Pancreas (tissue), 10 donors: ENCODE results near the gene BCAS4. TPM values are rescaled to one million over a fixed set of nuclear protein-coding genes. Genes with fewer than 3 reads are reported as not detected.
A peak's percentile ranks its signal among the peaks of the same experiment; 100 is the strongest.
"Not testable (repeated sequence)": the region's sequence is repeated elsewhere in the genome, so short reads cannot be mapped to it uniquely, and the experiment has no call there.

ENCODE experiments used
- ATAC-seq, 4 donors: fragments of 200-7000 bp; cut with Tn5 transposase; one replicate each; pipeline versions ENCODE4 v1.8.0 to v1.9.1; 2020; ENCODE audit warnings: mild to moderate bottlenecking in 4 of 4, moderate library complexity in 4 of 4
- DNase-seq, 6 donors: peaks; one replicate each; pipeline ENCODE4 v3.0.0-alpha.2; 2020
- FAIRE-seq: peaks from 2 replicates; lab custom pipeline; 2012; peaks lifted over from hg19 to GRCh38; lab: Jason Lieb, UNC
- H3K27ac ChIP-seq, 4 donors: fragments of 200-600 bp; sonication (generic); 1 replicate in 3 of 4; 2 replicates in 1 of 4; pipeline versions ENCODE4 v1.5.0 to v1.8.0; 2020
- H3K27me3 ChIP-seq, 4 donors: fragments of 200-600 bp; one replicate each; pipeline ENCODE4 v1.8.0; 2021
- H3K36me3 ChIP-seq, 3 donors: fragments of 200-600 bp; sonication (generic) in 1 of 3; one replicate each; pipeline versions ENCODE4 v1.5.0 to v1.8.0; 2020 to 2021
- H3K4me1 ChIP-seq, 3 donors: fragments of 200-600 bp; one replicate each; pipeline ENCODE4 v1.8.0; 2021
- H3K4me3 ChIP-seq, 4 donors: fragments of 200-600 bp; sonication (generic) in 2 of 4; one replicate each; pipeline versions ENCODE4 v1.5.0 to v1.8.0; 2020 to 2021
- H3K9me3 ChIP-seq, 4 donors: fragments of 200-600 bp; one replicate each; pipeline ENCODE4 v1.8.0; 2021
- WGBS, 2 donors: extraction: QIAGEN DNeasy Blood & Tissue Kit; methylation state at CpG; one replicate each; pipeline ENCODE4 v1.1.7; 2013; 5-methylcytosine and 5-hydroxymethylcytosine counted together
- intact Hi-C, 3 donors: fragments of 100-400 bp; cut with DNase I; formaldehyde crosslinking; loops; one replicate each; pipeline versions ENCODE4 v1.11.1 to v1.14.2; 2022
- polyA plus RNA-seq, 2 donors: library from polyadenylated mRNA; stranded (reverse); fragments of 200-250 nt; gene quantifications; one replicate each; pipeline ENCODE4 v1.2.3, GENCODE V29; 2013
- total RNA-seq, 6 donors: library from RNA; stranded (reverse); fragmentation: NEBNext Ultra II Directional in 4 of 6; extraction: Animal tissue kit (Norgen Biotek cat#: 25700) in 4 of 6; gene quantifications; one replicate each; pipeline versions ENCODE4 v1.2.1 to v1.2.4, GENCODE V29; 2021 to 2023
- TF ChIP-seq, protein P1 (sequence below), 4 donors: fragments of 200-600 bp; sonication (generic) in 3 of 4; IDR thresholded peaks; one replicate each; pipeline versions ENCODE4 v1.5.0 to v1.8.0; 2021; ENCODE audit warnings: antibody characterized with exemption in 4 of 4
- donor health status: healthy with polysubstance abuse.
- donor health status: DM: no; HTN: no; CAD: no; lungs with moderate emphysema.
- donor health status: DM: no; HTN: no; CAD: no.
- donor health status: control.
- donor health status: control.
- donor health status: Bipolar disorder and iron deficiency.
- donor health status: DM: yes; HTN: yes; CAD: no.
- donor health status: DM: no; HTN: no; CAD: no.
- donor health status: DM: no; HTN: no; CAD: no.
- donor health status: DM: yes; HTN: yes; CAD: no.

The BCAS4 gene
- total and polyA plus RNA-seq, 8 donors = 0.85 to 4.8 (median 1.9) TPM

- Histone ChIP-seq H3K36me3 (no peaks in the 10 kb centered on the region), H3K9me3 (no peaks in the 10 kb centered on the region), H3K27ac (no peak overlapping the region), H3K27me3 (no peaks in the 10 kb centered on the region), H3K4me3 (no peak overlapping the region), H3K4me1 (peaks cover 6 to 32% (median 23%) of the 10 kb centered on the region in 3 donors)
- 54 to 75% methylated on average over 3 of the region's 3 CpGs for WGBS, 2 donors
- ATAC-seq (no peak), DNase-seq (no peak), FAIRE-seq (no peak)
- TF ChIP-seq, protein P1, sequence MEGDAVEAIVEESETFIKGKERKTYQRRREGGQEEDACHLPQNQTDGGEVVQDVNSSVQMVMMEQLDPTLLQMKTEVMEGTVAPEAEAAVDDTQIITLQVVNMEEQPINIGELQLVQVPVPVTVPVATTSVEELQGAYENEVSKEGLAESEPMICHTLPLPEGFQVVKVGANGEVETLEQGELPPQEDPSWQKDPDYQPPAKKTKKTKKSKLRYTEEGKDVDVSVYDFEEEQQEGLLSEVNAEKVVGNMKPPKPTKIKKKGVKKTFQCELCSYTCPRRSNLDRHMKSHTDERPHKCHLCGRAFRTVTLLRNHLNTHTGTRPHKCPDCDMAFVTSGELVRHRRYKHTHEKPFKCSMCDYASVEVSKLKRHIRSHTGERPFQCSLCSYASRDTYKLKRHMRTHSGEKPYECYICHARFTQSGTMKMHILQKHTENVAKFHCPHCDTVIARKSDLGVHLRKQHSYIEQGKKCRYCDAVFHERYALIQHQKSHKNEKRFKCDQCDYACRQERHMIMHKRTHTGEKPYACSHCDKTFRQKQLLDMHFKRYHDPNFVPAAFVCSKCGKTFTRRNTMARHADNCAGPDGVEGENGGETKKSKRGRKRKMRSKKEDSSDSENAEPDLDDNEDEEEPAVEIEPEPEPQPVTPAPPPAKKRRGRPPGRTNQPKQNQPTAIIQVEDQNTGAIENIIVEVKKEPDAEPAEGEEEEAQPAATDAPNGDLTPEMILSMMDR (IDR thresholded peaks at IDR 0.05) = no peak
- intact Hi-C loops = no loop called here
Observed at GRCh38 chr20:50765674-50766073, 29.2 kb upstream of the BCAS4 start.

DNA sequence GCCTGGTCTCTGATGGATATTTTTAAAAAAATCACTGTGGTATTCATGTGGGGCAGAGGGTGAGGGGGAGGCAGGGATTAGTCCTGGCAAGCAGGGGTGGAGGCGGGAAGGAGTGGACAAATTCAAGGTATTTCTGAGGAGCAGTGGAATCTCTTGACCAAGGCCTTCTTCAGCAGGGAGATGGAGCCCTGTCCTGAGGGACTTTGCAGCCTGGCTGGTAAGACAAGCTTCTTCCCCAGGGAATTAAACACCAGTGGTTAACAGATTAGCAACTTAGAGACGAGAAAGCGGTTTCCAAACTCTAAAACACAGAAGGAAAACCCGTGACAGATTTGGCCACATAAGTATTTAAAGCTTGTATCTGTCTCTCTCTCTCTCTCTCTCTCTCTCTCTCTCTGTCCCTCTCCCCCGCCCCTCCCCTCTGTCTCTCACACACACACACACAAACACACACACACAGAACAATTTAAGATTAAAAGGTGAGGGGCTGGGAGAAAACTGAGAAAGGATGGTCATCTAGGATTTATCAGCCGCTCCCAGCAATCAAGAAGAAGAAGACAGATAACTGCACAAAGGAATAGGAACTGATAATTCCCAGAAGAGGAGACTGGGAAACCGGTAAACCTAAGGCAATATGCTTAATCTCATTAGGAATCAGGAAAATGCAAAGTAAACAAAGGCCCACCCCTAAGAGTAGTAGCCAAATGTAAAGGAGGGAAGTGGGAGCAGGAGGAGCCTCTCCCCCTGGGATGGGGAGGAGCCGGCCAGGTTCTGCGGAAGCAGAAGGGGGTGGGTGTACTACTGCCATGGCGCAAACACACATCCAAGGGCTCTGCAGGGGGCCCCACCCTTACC, 27.7 kb upstream of the BCAS4 start:
- H3K27me3 ChIP-seq, ATAC-seq, H3K27ac ChIP-seq, intact Hi-C loops, H3K36me3 ChIP-seq, FAIRE-seq, H3K4me3 ChIP-seq, H3K9me3 ChIP-seq: not testable (repeated sequence)
- 63 to 65% methylated on average over 7 to 8 of the region's 10 CpGs for WGBS, 2 donors
- peak in 1 of 6 donors; percentile 24 for DNase-seq
- peaks cover 4 to 19% (median 15%) of the 10 kb centered on the region in 3 donors for H3K4me1 ChIP-seq

DNA sequence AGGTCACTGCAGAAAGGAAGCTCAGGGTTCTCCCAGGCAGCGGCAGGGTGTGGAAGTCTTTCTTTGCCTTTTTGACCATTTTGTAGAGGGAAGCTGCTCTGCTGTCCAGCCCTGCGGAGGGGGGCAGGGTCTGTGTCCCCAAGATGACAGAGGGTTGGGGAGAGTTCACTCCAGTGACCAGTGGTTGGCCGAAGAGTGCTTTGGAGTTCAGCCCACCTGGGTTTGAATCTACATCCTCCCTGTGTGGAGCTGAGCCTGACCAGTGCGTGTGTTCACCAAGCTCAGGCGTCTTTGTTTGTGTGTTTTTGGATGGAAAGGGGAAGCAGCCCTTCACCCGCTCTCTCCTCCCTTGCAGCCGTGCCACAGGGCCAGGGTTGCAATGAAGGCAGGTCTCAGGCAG, 25.9 kb upstream of the BCAS4 start:
- DNase-seq = peak in 1 of 6 donors; percentile 19
- H3K27ac ChIP-seq, H3K4me3 ChIP-seq, FAIRE-seq, ATAC-seq, H3K9me3 ChIP-seq, H3K4me1 ChIP-seq, intact Hi-C loops, H3K36me3 ChIP-seq, H3K27me3 ChIP-seq: not testable (repeated sequence)
- 70 to 80% methylated on average over 7 of the region's 7 CpGs for WGBS, 2 donors

- H3K4me3 ChIP-seq, H3K9me3 ChIP-seq, ATAC-seq, H3K36me3 ChIP-seq, H3K27me3 ChIP-seq, FAIRE-seq, H3K27ac ChIP-seq, intact Hi-C loops, H3K4me1 ChIP-seq: not testable (repeated sequence)
- 78 to 79% methylated on average over 9 to 10 of the region's 12 CpGs for WGBS, 2 donors
- peak in 1 of 6 donors; percentile 21 for DNase-seq
Observed at GRCh38 chr20:50769551-50770085, 25.2 kb upstream of the BCAS4 start.

- H3K9me3 ChIP-seq, intact Hi-C loops, FAIRE-seq, H3K4me1 ChIP-seq, H3K4me3 ChIP-seq, H3K36me3 ChIP-seq, H3K27me3 ChIP-seq, H3K27ac ChIP-seq: not testable (repeated sequence)
- DNase-seq (peak in 1 of 6 donors; percentile 11), ATAC-seq (peak in 1 of 4 donors; percentile 54)
- 91 to 97% methylated on average over 3 to 4 of the region's 8 CpGs for WGBS, 2 donors
Observed at GRCh38 chr20:50771419-50772080, 23.3 kb upstream of the BCAS4 start.

DNA sequence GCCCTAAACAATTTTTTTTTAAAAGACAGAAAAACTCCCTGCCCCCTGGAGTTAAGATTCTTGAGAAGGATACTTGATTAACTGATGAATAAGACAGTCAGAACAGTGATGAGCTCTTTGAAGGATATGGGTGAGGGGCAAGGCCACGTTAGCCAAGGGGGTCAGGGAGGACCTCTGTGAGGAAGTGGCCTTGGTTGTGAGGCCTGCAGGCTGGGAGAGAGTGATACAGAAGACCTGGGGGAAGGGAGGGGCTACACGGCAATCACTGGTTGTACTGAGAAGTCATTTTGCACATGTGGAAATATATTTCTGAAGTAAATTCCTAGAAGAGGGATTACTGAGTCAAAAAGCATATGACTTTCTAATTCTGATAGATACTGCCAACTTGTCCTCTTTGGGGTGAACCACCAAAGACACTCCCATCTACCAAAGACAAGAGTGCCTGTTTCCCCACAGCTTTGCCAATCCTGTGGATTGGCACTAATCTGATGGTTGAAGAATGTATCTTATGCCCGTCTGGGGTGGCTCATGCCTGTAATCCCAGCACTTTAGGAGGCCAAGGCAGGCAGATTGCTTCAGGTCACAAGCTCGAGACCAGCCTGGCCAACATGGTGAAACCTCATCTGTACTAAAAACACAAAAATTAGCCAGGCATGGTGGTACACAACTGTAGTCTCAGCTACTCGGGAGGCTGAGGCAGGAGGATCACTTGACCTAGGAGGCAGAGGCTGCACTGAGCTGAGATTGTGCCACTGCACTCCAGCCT, 22.3 kb upstream of the BCAS4 start:
- H3K4me3 ChIP-seq = no peak overlapping the region
- H3K4me1 ChIP-seq = no peaks in the 10 kb centered on the region
- DNase-seq = peak in 2 of 6 donors; percentile 1 to 11
- no peaks in the 10 kb centered on the region for H3K36me3 ChIP-seq
- H3K27ac ChIP-seq = no peak overlapping the region
- intact Hi-C loops = no loop called here
- no peaks in the 10 kb centered on the region for H3K9me3 ChIP-seq
- no peaks in the 10 kb centered on the region for H3K27me3 ChIP-seq
- 71 to 80% methylated on average over 5 of the region's 5 CpGs for WGBS, 2 donors
- FAIRE-seq = no peak
- TF ChIP-seq, protein P1 (IDR thresholded peaks at IDR 0.05) = no peak
- ATAC-seq = no peak
